H9 (cell line): Measurements from ENCODE around the gene MBTPS1. TPM values are rescaled to one million over a fixed set of nuclear protein-coding genes. Genes with fewer than 3 reads are reported as not detected.

Experiments
- DNase-seq: peaks from one replicate; pipeline ENCODE4 v3.0.0-alpha.2; 2017
- H2AFZ ChIP-seq: one replicate; pipeline ENCODE4 v1.6.1; 2013; ENCODE audit warnings: mild to moderate bottlenecking, low read length, control low read depth, moderate library complexity
- H2AK5ac ChIP-seq: 2 replicates; pipeline ENCODE4 v1.6.1; 2013; ENCODE audit warnings: low read length, control low read depth, mixed read lengths; ENCODE audit not compliant: insufficient read length
- H2BK120ac ChIP-seq: one replicate; pipeline ENCODE4 v1.6.1; 2013; ENCODE audit warnings: low read depth, mild to moderate bottlenecking, low read length, control low read depth, inconsistent platforms; ENCODE audit not compliant: poor library complexity, severe bottlenecking
- H2BK12ac ChIP-seq: 2 replicates; pipeline ENCODE4 v1.6.1; 2013; ENCODE audit warnings: low read length, control low read depth, mixed read lengths, low read depth; ENCODE audit not compliant: insufficient read length
- H2BK15ac ChIP-seq: 2 replicates; pipeline ENCODE4 v1.6.1; 2013; ENCODE audit warnings: low read depth, low read length, control low read depth
- H2BK20ac ChIP-seq: one replicate; pipeline ENCODE4 v1.6.1; 2013; ENCODE audit warnings: low read depth, mild to moderate bottlenecking, low read length, control low read depth, inconsistent platforms; ENCODE audit not compliant: poor library complexity, severe bottlenecking
- H2BK5ac ChIP-seq: 2 replicates; pipeline ENCODE4 v1.6.1; 2013; ENCODE audit warnings: low read length, control low read depth, mixed read lengths; ENCODE audit not compliant: insufficient read length
- H3K14ac ChIP-seq: 2 replicates; pipeline ENCODE4 v1.6.1; 2013; ENCODE audit warnings: low read length, control low read depth; ENCODE audit not compliant: insufficient read depth
- H3K18ac ChIP-seq: 2 replicates; pipeline ENCODE4 v1.6.1; 2013; ENCODE audit warnings: low read depth, mild to moderate bottlenecking, mixed read lengths, low read length, control low read depth; ENCODE audit not compliant: insufficient read length
- H3K23ac ChIP-seq: 2 replicates; pipeline ENCODE4 v1.6.1; 2013; ENCODE audit warnings: low read length, control low read depth, mixed read lengths, low read depth; ENCODE audit not compliant: insufficient read length
- H3K23me2 ChIP-seq: 2 replicates; pipeline ENCODE4 v1.6.1; 2013; ENCODE audit warnings: low read depth, mild to moderate bottlenecking, mixed read lengths, low read length, control low read depth; ENCODE audit not compliant: insufficient read length, poor library complexity, severe bottlenecking
- H3K27ac ChIP-seq: 2 replicates; pipeline ENCODE4 v1.5.1; 2013; ENCODE audit warnings: low read length, control low read depth, mixed read lengths, low read depth; ENCODE audit not compliant: insufficient read length
- H3K27me3 ChIP-seq: 2 replicates; pipeline ENCODE4 v1.6.1; 2013; ENCODE audit warnings: low read length, control low read depth, inconsistent platforms; ENCODE audit not compliant: insufficient read depth
- H3K4ac ChIP-seq: 2 replicates; pipeline ENCODE4 v1.6.1; 2013; ENCODE audit warnings: low read depth, mild to moderate bottlenecking, control low read depth, inconsistent platforms, low read length, moderate library complexity
- H3K4me1 ChIP-seq: 2 replicates; pipeline ENCODE4 v1.6.1; 2013; ENCODE audit warnings: low read length, control low read depth, inconsistent platforms; ENCODE audit not compliant: insufficient read depth
- H3K4me2 ChIP-seq: 2 replicates; pipeline ENCODE4 v1.6.1; 2013; ENCODE audit warnings: low read length, control low read depth, mixed read lengths; ENCODE audit not compliant: insufficient read length, insufficient read depth
- H3K56ac ChIP-seq: 2 replicates; pipeline ENCODE4 v1.6.1; 2013; ENCODE audit warnings: low read depth, mild to moderate bottlenecking, mixed read lengths, low read length, control low read depth; ENCODE audit not compliant: insufficient read length
- H3K79me1 ChIP-seq: 2 replicates; pipeline ENCODE4 v1.6.1; 2013; ENCODE audit warnings: low read depth, mild to moderate bottlenecking, moderate library complexity, low read length, control low read depth, inconsistent platforms; ENCODE audit not compliant: insufficient read depth, poor library complexity, severe bottlenecking
- H3K79me2 ChIP-seq: 2 replicates; pipeline ENCODE4 v1.6.1; 2013; ENCODE audit warnings: low read length, control low read depth, inconsistent platforms; ENCODE audit not compliant: insufficient read depth
- H3K9ac ChIP-seq: 2 replicates; pipeline ENCODE4 v1.6.1; 2013; ENCODE audit warnings: low read length, control low read depth, mixed read lengths; ENCODE audit not compliant: insufficient read length; ENCODE audit errors: extremely low read depth
- H3K9me3 ChIP-seq: one replicate; pipeline ENCODE4 v1.6.1; 2013; ENCODE audit warnings: low read depth, low read length, inconsistent platforms; ENCODE audit not compliant: control insufficient read depth
- H3T11ph ChIP-seq: one replicate; pipeline ENCODE4 v1.6.1; 2013; ENCODE audit warnings: mild to moderate bottlenecking, low read length, control low read depth, inconsistent platforms
- H4K20me1 ChIP-seq: one replicate; pipeline ENCODE4 v1.6.1; 2013; ENCODE audit not compliant: control insufficient read depth, insufficient read length, insufficient read depth
- H4K5ac ChIP-seq: 2 replicates; pipeline ENCODE4 v1.6.1; 2013; ENCODE audit warnings: low read depth, mild to moderate bottlenecking, mixed read lengths, low read length, control low read depth; ENCODE audit not compliant: insufficient read length
- H4K8ac ChIP-seq: replicated peaks from 2 replicates; pipeline ENCODE4 v1.6.1; 2013; ENCODE audit warnings: low read length, control low read depth, mixed read lengths, low read depth; ENCODE audit not compliant: insufficient read length
- H4K91ac ChIP-seq: 2 replicates; pipeline ENCODE4 v1.6.1; 2013; ENCODE audit warnings: low read depth, mild to moderate bottlenecking, moderate library complexity, mixed read lengths, low read length, control low read depth; ENCODE audit not compliant: insufficient read length
- H3K27ac Mint-ChIP-seq, 3 experiments: 2 replicates in 2 of 3; 3 replicates in 1 of 3; pipeline ENCODE4 v1.8.0; 2020 to 2021; ENCODE audit warnings: mixed read lengths in 3 of 3, mild to moderate bottlenecking in 1 of 3, moderate library complexity in 1 of 3
- H3K27me3 Mint-ChIP-seq: 2 replicates; pipeline ENCODE4 v1.8.0; 2021; ENCODE audit warnings: low read depth, mild to moderate bottlenecking, moderate library complexity, mixed read lengths
- H3K36me3 Mint-ChIP-seq, 3 experiments: 2 replicates in 2 of 3; 3 replicates in 1 of 3; pipeline ENCODE4 v1.8.0; 2020 to 2021; ENCODE audit warnings: low read depth in 3 of 3, mixed read lengths in 3 of 3; ENCODE audit not compliant: insufficient read depth in 1 of 3
- H3K4me1 Mint-ChIP-seq, 2 experiments: 2 replicates each; pipeline ENCODE4 v1.8.0; 2020; ENCODE audit warnings: mixed read lengths in 2 of 2
- H3K4me3 Mint-ChIP-seq, 2 experiments: 2 replicates in 1 of 2; 3 replicates in 1 of 2; pipeline ENCODE4 v1.8.0; 2020 to 2021; ENCODE audit warnings: mild to moderate bottlenecking in 2 of 2, mixed read lengths in 2 of 2, moderate library complexity in 1 of 2
- H3K9me3 Mint-ChIP-seq, 2 experiments: 2 replicates in 1 of 2; 3 replicates in 1 of 2; pipeline ENCODE4 v1.8.0; 2020; ENCODE audit warnings: mild to moderate bottlenecking in 2 of 2, mixed read lengths in 2 of 2, moderate library complexity in 1 of 2
- WGBS: extraction: QIAGEN DNeasy Blood & Tissue Kit; methylation state at CpG from one replicate; pipeline ENCODE4 v1.1.7; 2013; ENCODE audit warnings: missing lambda C conversion rate, low lambda C conversion rate, mixed read lengths; ENCODE audit not compliant: insufficient read length; ENCODE audit errors: extremely low coverage; 5-methylcytosine and 5-hydroxymethylcytosine counted together
- total RNA-seq: library from RNA; stranded (reverse); gene quantifications from 2 replicates; pipeline ENCODE4 v1.2.1, GENCODE V29; 2021
- TF ChIP-seq, protein P1 (sequence below): fragments of 200-600 bp; sonication (generic); conservative IDR thresholded peaks from 3 replicates; pipeline ENCODE4 v1.8.0; 2021; ENCODE audit warnings: antibody characterized with exemption, mild to moderate bottlenecking

The MBTPS1 gene
- total RNA-seq, 1 experiment from 2014 or later: 48.7 TPM

DNA sequence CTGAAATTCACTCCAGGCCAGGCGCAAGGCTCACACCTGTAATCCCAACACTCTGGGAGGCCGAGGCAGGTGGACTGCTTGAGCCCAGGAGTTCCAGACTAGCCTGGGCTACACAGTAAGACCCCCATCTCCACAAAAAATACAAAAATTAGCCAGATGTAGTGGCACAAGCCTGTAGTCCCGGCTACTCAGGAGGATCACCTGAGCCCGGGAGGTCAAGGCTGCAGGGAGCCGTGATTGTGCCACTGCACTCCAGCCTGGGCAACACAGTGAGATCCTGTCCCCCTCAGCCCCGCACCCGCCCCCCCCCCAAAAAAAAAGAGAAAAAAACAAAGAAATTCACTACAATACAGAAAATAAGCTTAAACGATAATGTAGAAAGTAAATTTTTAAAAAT is 31.5 kb downstream of the MBTPS1 start:
- Mint-ChIP-seq H3K4me3 (no peak overlapping the region), H3K9me3 (no peaks in the 10 kb centered on the region), H3K27me3 (no peaks in the 10 kb centered on the region), H3K4me1 (no peaks in the 10 kb centered on the region), H3K36me3 (peaks cover 8 to 77% (median 57%) of the 10 kb centered on the region in 3 experiments; a peak in 6 of 7 replicates), H3K27ac (no peak overlapping the region)
- Histone ChIP-seq H2BK120ac (no peak overlapping the region), H2AK5ac (no peak overlapping the region), H2BK5ac (no peak overlapping the region), H3K79me2 (no peaks in the 10 kb centered on the region), H3K9me3 (no peaks in the 10 kb centered on the region), H3K4me2 (no peak overlapping the region), H2BK15ac (no peak overlapping the region), H3K56ac (no peak overlapping the region), H4K8ac (no peak overlapping the region), H2AFZ (no peak overlapping the region), H3K27ac (no peak overlapping the region), H4K20me1 (no peaks in the 10 kb centered on the region), H2BK12ac (no peak overlapping the region), H3K79me1 (no peaks in the 10 kb centered on the region), H3K23ac (no peak overlapping the region), H3K18ac (no peak overlapping the region), H3K9ac (no peak overlapping the region), H3K14ac (no peak overlapping the region), H3K4me1 (no peaks in the 10 kb centered on the region), H4K91ac (no peak overlapping the region), H3K27me3 (no peaks in the 10 kb centered on the region), H4K5ac (no peak overlapping the region), H3K23me2 (no peaks in the 10 kb centered on the region), H2BK20ac (no peak overlapping the region), H3T11ph (no peak overlapping the region), H3K4ac (no peak overlapping the region)
- WGBS: no CpG with 5 or more reads among the region's 8 CpGs
- TF ChIP-seq, protein P1, sequence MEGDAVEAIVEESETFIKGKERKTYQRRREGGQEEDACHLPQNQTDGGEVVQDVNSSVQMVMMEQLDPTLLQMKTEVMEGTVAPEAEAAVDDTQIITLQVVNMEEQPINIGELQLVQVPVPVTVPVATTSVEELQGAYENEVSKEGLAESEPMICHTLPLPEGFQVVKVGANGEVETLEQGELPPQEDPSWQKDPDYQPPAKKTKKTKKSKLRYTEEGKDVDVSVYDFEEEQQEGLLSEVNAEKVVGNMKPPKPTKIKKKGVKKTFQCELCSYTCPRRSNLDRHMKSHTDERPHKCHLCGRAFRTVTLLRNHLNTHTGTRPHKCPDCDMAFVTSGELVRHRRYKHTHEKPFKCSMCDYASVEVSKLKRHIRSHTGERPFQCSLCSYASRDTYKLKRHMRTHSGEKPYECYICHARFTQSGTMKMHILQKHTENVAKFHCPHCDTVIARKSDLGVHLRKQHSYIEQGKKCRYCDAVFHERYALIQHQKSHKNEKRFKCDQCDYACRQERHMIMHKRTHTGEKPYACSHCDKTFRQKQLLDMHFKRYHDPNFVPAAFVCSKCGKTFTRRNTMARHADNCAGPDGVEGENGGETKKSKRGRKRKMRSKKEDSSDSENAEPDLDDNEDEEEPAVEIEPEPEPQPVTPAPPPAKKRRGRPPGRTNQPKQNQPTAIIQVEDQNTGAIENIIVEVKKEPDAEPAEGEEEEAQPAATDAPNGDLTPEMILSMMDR: no peak
- DNase-seq: no peak
